Neural cell (in vitro differentiated cells): ENCODE results near the gene NDFIP1. TPM values are rescaled to one million over a fixed set of nuclear protein-coding genes. Genes with fewer than 3 reads are reported as not detected.

ENCODE experiments used
- H2AFZ ChIP-seq: fragments of 200-600, 300-800 bp; sonication (generic), shearing (Covaris generic); 2 replicates; pipeline ENCODE4 v1.6.0; 2014; ENCODE audit warnings: low read depth, mild to moderate bottlenecking, antibody characterized with exemption, low read length, moderate library complexity
- H3F3A ChIP-seq: fragments of 200-600 bp; shearing (Covaris generic); 2 replicates; pipeline ENCODE4 v1.6.1; 2016; ENCODE audit warnings: mild to moderate bottlenecking, moderate library complexity, mixed read lengths, antibody characterized with exemption, low read length; ENCODE audit not compliant: insufficient read depth, poor library complexity, severe bottlenecking
- H3K27ac ChIP-seq: fragments of 200-600, 300-800 bp; sonication (generic), shearing (Covaris generic); 2 replicates; pipeline ENCODE4 v1.5.1; 2014; ENCODE audit warnings: mild to moderate bottlenecking, low read length, moderate library complexity
- H3K27me3 ChIP-seq: fragments of 300-800, 200-600 bp; sonication (generic), shearing (Covaris generic); 2 replicates; pipeline ENCODE4 v1.6.0; 2014; ENCODE audit warnings: mild to moderate bottlenecking, low read depth, low read length, moderate library complexity; ENCODE audit not compliant: insufficient read depth
- H3K36me3 ChIP-seq: fragments of 300-800, 200-600 bp; sonication (generic), shearing (Covaris generic); 2 replicates; pipeline ENCODE4 v1.5.1; 2014; ENCODE audit warnings: mild to moderate bottlenecking, antibody characterized with exemption, low read length, moderate library complexity; ENCODE audit not compliant: insufficient read depth
- H3K4me2 ChIP-seq: fragments of 300-800, 200-600 bp; sonication (generic), shearing (Covaris generic); 2 replicates; pipeline ENCODE4 v1.6.0; 2014; ENCODE audit warnings: mild to moderate bottlenecking, low read length
- H3K4me3 ChIP-seq: fragments of 300-800, 200-600 bp; sonication (generic), shearing (Covaris generic); 2 replicates; pipeline ENCODE4 v1.5.1; 2014; ENCODE audit warnings: mild to moderate bottlenecking, low read length, moderate library complexity
- H3K79me2 ChIP-seq: fragments of 200-600 bp; shearing (Covaris generic); replicated peaks from 2 replicates; pipeline ENCODE4 v1.6.0; 2014; ENCODE audit warnings: mild to moderate bottlenecking, low read length, moderate library complexity; ENCODE audit not compliant: insufficient read depth
- H3K9ac ChIP-seq: fragments of 300-800, 200-600 bp; sonication (generic), shearing (Covaris generic); 2 replicates; pipeline ENCODE4 v1.6.1; 2016; ENCODE audit warnings: mild to moderate bottlenecking, low read length, mixed read lengths
- H3K9me2 ChIP-seq: fragments of 200-600 bp; shearing (Covaris generic); 2 replicates; pipeline ENCODE4 v1.6.1; 2016; ENCODE audit warnings: mild to moderate bottlenecking, low read length, mixed read lengths; ENCODE audit not compliant: insufficient read depth
- H3K9me3 ChIP-seq: fragments of 200-600, 300-800 bp; sonication (generic), shearing (Covaris generic); 2 replicates; pipeline ENCODE4 v1.6.1; 2016; ENCODE audit warnings: mild to moderate bottlenecking, mixed run types, low read length, moderate library complexity, mixed read lengths
- H4K20me1 ChIP-seq: fragments of 200-600 bp; shearing (Covaris generic); 2 replicates; pipeline ENCODE4 v1.6.1; 2016; ENCODE audit warnings: mild to moderate bottlenecking, mixed run types; ENCODE audit not compliant: insufficient read depth
- EP300 ChIP-seq: fragments of 450-650 bp; conservative IDR thresholded peaks from 2 replicates; pipeline ENCODE4 v1.6.1; 2014; ENCODE audit warnings: antibody characterized with exemption, mild to moderate bottlenecking, moderate library complexity; ENCODE audit not compliant: poor library complexity, severe bottlenecking
- EZH2 ChIP-seq: fragments of 200-600, 300-800 bp; shearing (Covaris generic), sonication (generic); IDR thresholded peaks from 2 replicates; pipeline ENCODE4 v1.6.1; 2014; ENCODE audit warnings: antibody characterized with exemption, low read length, borderline replicate concordance, mild to moderate bottlenecking; ENCODE audit not compliant: insufficient read depth, poor library complexity, severe bottlenecking
- MXI1 ChIP-seq: fragments of 450-650 bp; conservative IDR thresholded peaks from 2 replicates; pipeline ENCODE4 v1.6.1; 2014; ENCODE audit warnings: antibody characterized with exemption, mild to moderate bottlenecking; ENCODE audit not compliant: poor library complexity, severe bottlenecking
- POLR2AphosphoS5 ChIP-seq: IDR thresholded peaks from 2 replicates; pipeline ENCODE4 v1.6.1; 2012
- RAD21 ChIP-seq: fragments of 450-650 bp; conservative IDR thresholded peaks from 2 replicates; pipeline ENCODE4 v1.6.1; 2014; ENCODE audit warnings: antibody characterized with exemption, mild to moderate bottlenecking, moderate library complexity
- SMC3 ChIP-seq: fragments of 450-650 bp; conservative IDR thresholded peaks from 2 replicates; pipeline ENCODE4 v1.6.1; 2014; ENCODE audit warnings: antibody characterized with exemption, mild to moderate bottlenecking, moderate library complexity; ENCODE audit not compliant: poor library complexity
- TAF1 ChIP-seq: IDR thresholded peaks from 2 replicates; pipeline ENCODE4 v1.6.1; 2012; ENCODE audit warnings: low read depth
- polyA plus RNA-seq: library from polyadenylated mRNA; depleted of rRNA; stranded (reverse); fragments of >200 nt; gene quantifications from 2 replicates; pipeline ENCODE4 v1.2.3, GENCODE V29; 2014
- TF ChIP-seq, protein P1 (sequence below): IDR thresholded peaks from 2 replicates; pipeline ENCODE4 v1.6.1; 2012; ENCODE audit warnings: borderline replicate concordance
- TF ChIP-seq, protein P2 (sequence below): fragments of 450-650 bp; IDR thresholded peaks from 2 replicates; pipeline ENCODE4 v1.5.1; 2014; ENCODE audit warnings: antibody characterized with exemption, mild to moderate bottlenecking, moderate library complexity; ENCODE audit not compliant: poor library complexity, severe bottlenecking

NDFIP1 gene
- polyA plus RNA-seq, 1 donor from 2014 or later, result 99.7 TPM

GRCh38 chr5:142193114-142193428 is 84.5 kb downstream of the NDFIP1 start:
- no peak for TF ChIP-seq EZH2
- TF ChIP-seq POLR2AphosphoS5, result no peak
- TF ChIP-seq, protein P1, sequence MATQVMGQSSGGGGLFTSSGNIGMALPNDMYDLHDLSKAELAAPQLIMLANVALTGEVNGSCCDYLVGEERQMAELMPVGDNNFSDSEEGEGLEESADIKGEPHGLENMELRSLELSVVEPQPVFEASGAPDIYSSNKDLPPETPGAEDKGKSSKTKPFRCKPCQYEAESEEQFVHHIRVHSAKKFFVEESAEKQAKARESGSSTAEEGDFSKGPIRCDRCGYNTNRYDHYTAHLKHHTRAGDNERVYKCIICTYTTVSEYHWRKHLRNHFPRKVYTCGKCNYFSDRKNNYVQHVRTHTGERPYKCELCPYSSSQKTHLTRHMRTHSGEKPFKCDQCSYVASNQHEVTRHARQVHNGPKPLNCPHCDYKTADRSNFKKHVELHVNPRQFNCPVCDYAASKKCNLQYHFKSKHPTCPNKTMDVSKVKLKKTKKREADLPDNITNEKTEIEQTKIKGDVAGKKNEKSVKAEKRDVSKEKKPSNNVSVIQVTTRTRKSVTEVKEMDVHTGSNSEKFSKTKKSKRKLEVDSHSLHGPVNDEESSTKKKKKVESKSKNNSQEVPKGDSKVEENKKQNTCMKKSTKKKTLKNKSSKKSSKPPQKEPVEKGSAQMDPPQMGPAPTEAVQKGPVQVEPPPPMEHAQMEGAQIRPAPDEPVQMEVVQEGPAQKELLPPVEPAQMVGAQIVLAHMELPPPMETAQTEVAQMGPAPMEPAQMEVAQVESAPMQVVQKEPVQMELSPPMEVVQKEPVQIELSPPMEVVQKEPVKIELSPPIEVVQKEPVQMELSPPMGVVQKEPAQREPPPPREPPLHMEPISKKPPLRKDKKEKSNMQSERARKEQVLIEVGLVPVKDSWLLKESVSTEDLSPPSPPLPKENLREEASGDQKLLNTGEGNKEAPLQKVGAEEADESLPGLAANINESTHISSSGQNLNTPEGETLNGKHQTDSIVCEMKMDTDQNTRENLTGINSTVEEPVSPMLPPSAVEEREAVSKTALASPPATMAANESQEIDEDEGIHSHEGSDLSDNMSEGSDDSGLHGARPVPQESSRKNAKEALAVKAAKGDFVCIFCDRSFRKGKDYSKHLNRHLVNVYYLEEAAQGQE, result no peak
- no peak for TF ChIP-seq RAD21
- no peak for TF ChIP-seq MXI1
- no peak for TF ChIP-seq SMC3
- TF ChIP-seq TAF1, result no peak
- TF ChIP-seq EP300, result no peak
- TF ChIP-seq, protein P2, sequence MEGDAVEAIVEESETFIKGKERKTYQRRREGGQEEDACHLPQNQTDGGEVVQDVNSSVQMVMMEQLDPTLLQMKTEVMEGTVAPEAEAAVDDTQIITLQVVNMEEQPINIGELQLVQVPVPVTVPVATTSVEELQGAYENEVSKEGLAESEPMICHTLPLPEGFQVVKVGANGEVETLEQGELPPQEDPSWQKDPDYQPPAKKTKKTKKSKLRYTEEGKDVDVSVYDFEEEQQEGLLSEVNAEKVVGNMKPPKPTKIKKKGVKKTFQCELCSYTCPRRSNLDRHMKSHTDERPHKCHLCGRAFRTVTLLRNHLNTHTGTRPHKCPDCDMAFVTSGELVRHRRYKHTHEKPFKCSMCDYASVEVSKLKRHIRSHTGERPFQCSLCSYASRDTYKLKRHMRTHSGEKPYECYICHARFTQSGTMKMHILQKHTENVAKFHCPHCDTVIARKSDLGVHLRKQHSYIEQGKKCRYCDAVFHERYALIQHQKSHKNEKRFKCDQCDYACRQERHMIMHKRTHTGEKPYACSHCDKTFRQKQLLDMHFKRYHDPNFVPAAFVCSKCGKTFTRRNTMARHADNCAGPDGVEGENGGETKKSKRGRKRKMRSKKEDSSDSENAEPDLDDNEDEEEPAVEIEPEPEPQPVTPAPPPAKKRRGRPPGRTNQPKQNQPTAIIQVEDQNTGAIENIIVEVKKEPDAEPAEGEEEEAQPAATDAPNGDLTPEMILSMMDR, result no peak

GRCh38 chr5:142197098-142197497 is 88.5 kb downstream of the NDFIP1 start:
- Histone ChIP-seq H3K27me3 (no peaks in the 10 kb centered on the region), H3K27ac (no peak overlapping the region), H3K4me2 (no peak overlapping the region), H3K9me2 (no peaks in the 10 kb centered on the region), H2AFZ (no peak overlapping the region), H3K79me2 (no peaks in the 10 kb centered on the region), H3K4me3 (no peak overlapping the region), H3K9ac (no peak overlapping the region), H3F3A (no peaks in the 10 kb centered on the region), H4K20me1 (no peaks in the 10 kb centered on the region), H3K36me3 (no peaks in the 10 kb centered on the region), H3K9me3 (no peaks in the 10 kb centered on the region)
- TF ChIP-seq, protein P1, result no peak
- TF ChIP-seq, protein P2, result no peak
- no peak for TF ChIP-seq RAD21
- TF ChIP-seq EZH2, result no peak
- no peak for TF ChIP-seq POLR2AphosphoS5
- no peak for TF ChIP-seq TAF1
- no peak for TF ChIP-seq SMC3
- no peak for TF ChIP-seq MXI1
- no peak for TF ChIP-seq EP300

More at GRCh38 chr5:142193114-142193428, 84.5 kb downstream of the NDFIP1 start:
- H3K27me3 ChIP-seq, result no peaks in the 10 kb centered on the region
- no peaks in the 10 kb centered on the region for H3F3A ChIP-seq
- H3K79me2 ChIP-seq, result no peaks in the 10 kb centered on the region
- H2AFZ ChIP-seq, result no peak overlapping the region
- no peaks in the 10 kb centered on the region for H3K9me3 ChIP-seq
- no peak overlapping the region for H3K9ac ChIP-seq
- no peaks in the 10 kb centered on the region for H3K36me3 ChIP-seq
- no peaks in the 10 kb centered on the region for H4K20me1 ChIP-seq
- no peak overlapping the region for H3K4me3 ChIP-seq
- H3K4me2 ChIP-seq, result no peak overlapping the region
- no peaks in the 10 kb centered on the region for H3K9me2 ChIP-seq
- no peak overlapping the region for H3K27ac ChIP-seq
